HG03442 (cell line): ENCODE results near the gene SYNPO.

Source experiments
- ATAC-seq: cut with Tn5 transposase; IDR thresholded peaks from one replicate; pipeline ENCODE4 v1.9.1; 2021; ENCODE audit warnings: mild to moderate bottlenecking, moderate library complexity; ENCODE audit not compliant: unreplicated experiment

Gene SYNPO

DNA sequence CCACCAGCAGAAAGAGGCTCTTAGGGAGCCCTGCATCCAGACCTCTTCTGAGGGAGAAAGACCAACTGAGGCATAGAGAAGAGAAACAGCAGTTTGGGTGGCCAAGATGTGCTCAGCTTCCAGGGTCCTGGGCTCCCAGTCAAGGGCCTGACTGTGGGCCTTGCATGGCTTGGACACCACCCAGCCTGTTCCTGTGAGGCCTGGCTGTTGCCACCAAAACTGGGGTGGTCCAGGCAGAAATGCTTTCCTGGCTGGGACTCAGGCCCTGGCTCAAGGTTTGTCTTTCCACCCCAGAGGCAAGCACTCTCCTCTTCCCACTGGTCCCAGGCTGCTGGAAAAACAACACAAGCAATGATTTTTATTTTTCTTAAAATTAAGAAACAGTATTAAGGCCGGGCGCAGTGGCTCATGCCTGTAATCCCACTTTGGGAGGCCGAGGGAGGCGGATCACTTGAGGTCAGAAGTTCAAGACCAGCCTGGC, 33.9 kb downstream of the SYNPO start:
- no peak for ATAC-seq

DNA sequence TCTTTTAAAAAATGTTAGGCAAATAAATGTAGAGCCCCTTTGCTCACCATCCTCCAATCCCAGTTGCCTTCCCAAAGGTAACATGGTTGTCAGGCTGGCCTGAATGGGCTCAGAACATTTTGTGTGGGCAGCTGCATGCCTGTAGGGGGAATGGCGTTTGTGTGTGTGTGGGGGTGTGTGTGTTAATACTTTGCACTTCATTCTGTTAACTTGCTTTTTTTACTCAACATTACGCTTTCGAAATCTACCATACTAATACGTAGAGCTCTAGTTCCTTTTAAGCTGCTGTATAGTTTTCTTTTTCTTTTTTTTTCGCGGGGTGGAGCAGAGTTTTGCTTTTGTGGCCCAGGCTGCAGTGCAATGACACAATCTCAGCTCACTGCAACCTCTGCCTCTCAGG, 34.6 kb downstream of the SYNPO start:
- ATAC-seq: no peak

DNA sequence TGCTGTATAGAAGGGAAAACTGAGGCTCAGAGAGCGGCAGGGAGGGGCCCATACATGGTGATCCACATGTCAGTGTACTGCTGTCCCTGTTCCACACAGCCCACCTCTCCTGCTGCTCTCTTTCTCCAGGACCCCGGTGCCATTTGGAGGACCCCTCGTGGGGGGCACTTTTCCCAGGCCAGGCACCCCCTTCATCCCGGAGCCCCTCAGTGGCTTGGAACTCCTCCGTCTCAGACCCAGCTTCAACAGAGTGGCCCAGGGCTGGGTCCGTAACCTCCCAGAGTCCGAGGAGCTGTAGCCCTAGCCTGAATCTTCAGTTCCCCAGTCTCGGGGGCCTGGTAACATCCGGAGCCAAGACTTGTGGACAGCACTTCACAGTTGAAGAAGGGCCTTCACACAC, 36.1 kb downstream of the SYNPO start:
- no peak for ATAC-seq

DNA sequence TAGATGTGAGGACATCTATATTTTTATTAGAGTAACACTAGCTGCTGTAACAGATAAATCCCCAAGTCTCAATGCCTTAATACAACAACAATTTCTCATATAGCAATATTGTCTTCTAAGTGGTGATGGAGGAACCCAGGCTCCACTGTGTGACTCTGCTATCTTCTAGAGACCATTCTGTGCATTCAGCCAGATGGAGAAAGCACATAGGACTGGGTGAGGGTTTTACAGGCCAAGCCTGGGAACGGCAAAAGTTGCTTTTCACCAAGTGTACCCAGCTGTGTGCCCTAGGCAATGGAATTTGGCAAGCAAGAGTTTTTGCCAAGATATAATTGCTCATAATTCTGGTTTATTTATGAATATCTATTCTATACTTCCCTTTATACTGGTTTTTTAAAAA, 48.7 kb downstream of the SYNPO start:
- ATAC-seq: no peak

DNA sequence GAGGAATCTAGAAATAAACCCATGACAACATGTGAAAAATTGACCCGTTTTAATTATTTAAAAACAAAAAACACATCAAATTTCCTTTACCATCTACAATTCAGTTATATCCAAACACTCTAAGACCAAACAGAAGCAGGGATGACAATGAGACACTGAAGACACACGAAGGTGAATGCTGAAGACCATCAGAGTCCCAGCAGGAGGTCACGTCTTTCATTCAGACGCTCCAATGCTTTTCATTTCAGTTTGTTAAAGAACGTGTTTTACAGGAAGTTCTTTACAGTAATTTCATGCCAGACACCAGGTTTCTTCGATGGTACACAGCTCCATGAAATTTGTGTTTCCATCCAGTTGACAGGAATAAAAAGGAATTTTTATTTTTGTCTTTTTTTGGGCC, 50.3 kb downstream of the SYNPO start:
- no peak for ATAC-seq

DNA sequence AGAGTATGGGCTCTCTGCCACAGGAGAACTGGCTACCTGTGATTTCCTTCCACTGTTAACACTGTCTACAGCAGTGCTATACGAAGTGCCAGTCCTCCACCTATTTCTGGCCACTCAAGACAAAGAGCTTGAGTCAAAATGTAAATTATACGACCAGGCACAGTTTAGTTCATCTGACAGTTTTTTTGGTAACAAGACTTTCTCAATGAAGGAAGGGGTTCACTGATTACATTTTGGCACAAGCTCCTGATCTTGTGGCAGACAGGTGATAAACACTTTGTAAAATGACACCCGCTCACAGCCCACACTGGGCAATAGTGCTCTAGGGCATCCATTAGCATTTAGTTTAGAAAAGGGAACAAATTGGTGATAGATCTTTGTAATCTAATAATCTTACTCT, 51.8 kb downstream of the SYNPO start:
- no peak for ATAC-seq

DNA sequence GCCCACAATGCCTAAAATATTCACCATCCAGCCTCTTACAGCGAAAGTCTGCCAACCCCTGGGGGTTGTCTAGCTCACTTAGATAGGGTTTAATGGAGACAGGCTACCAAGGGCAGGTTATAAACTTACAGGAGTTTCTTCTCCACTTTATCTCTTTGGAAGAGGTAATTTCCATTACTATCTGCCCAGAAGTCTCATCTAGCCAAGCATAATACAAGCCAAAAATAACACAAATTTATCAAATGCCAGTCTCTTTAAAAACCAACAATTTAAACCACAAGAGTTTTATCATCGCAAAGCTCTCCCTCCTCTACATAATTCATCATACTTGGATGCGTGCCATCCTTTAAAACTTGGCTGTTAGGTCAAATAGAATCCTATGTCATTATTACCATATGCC, 54.2 kb downstream of the SYNPO start:
- ATAC-seq: no peak

DNA sequence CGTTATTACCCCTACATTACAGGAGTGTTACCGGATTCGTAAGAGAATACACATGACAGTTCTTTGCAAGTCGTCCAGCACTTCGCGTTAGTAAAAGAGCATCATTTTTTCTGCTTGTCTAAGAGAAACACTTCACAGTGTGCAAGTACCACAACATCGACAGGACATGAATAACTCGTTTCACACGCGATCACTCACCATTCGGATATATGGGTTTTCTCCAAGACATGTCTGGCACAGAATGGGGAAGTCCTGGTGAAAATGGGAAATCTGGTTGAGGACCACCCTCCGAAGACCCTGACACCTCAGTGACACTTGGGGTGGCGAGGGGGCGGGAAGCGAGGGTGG, 59.8 kb downstream of the SYNPO start:
- peak; percentile 10 for ATAC-seq

DNA sequence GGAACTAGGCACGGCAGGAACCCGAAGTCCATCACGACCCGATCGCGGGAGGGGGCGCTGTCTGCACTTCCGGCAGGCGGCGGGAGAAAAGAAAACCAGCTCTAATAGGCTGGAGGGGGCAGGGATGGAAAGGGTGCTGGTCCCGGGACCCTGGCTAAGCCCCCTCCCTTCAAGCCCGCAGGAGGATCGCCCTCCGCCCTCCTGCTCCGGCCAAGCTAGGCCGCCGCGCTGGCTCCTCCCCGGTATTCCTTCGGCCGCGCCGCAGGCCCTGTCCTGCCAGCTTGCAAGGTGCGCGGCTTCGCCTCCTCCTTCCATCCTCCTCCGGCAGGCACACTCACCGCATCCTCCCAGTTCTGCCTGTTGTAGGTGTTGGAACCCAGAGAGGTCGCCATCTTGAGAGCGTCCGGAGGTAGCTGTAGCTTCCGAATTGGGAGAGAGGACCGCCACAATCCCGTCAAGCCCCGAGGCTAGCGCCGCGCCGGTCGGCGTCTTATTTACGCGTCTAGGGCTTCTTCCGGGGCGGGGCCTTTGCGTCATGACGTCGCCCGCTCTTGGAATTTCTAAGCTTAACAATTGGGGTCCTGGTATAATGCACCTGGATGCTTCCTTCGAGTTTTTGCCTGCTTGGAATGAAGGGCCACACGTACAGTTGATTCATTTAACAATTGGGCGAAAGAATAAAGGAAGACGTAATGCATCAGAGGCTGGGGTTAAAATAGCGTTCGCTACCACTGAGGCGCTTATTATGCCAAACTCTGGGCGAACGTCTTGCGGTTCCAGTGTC, 60.3 kb downstream of the SYNPO start, which contains the start of gene RBM22:
Gene RBM22 (minus strand): TSS at position 469 of the 784 bp plus-strand sequence. CDS start 77 bp downstream, at position 392.
- peak; percentile 93 for ATAC-seq

DNA sequence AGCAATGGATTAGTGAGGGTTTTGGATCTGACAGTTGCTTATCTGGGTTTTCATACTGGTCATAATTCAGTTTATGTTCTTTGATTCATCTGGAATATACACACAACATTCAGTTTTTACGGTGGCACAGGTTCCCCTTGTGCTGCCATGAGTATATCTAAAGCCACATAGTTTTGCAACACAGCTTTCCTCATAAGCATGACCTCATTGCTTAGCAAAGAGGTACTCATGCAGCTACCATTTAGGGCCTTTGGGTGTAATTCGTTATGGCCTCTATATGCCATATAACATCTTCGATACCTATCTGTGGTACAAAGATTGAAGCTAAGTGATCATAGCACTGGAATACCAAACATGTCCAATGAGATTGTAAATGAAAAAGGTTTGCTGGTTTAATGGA, 63.3 kb downstream of the SYNPO start:
- no peak for ATAC-seq

DNA sequence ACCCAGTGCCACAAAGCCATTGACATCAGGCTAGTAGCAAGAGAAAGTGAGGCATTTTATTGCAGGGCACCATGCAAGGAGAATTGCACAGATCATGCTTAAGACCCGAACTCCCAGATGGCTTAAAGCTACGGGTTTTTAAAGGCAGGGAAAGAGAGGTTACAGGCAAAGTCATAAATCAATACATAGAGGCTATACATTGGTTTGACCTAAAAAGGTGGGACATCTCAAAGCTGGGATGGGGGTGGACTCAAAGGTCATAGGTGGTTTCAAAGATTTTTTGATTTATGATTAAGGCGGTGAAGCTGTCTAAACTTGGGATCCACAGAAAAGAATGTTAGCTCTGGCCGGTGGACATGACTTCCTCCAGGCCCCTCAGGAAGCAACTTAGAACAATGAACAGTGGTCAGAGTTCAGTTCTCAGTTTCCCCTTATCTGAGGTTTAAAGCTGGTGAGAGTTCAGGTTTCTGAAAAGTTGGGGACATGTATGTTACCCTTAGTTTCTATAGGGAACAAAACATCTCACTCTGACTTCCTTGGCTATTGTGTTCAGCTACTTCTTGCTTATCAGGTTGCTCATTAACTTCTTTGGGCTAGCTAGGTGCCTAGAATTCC, 66.4 kb downstream of the SYNPO start:
- ATAC-seq: no peak
